Activated T-helper 9 cell treated with anti-CD3 and anti-CD28 coated beads, Interleukin-2, amount 50 U/mL, for 16 hours (primary cell): ENCODE data around the gene GART.
A peak's percentile ranks its signal among the peaks of the same experiment; 100 is the strongest.
"Not testable (repeated sequence)": the region's sequence is repeated elsewhere in the genome, so short reads cannot be mapped to it uniquely, and the experiment has no call there.

Experiments
- DNase-seq: peaks from one replicate; pipeline ENCODE4 v3.0.0-alpha.2; 2020; ENCODE audit warnings: low read depth

GART gene

GRCh38 chr21:33512481-33512880 is 29.4 kb downstream of the GART start:
- no peak for DNase-seq

- no peak for DNase-seq
Observed at GRCh38 chr21:33511639-33512038, 30.3 kb downstream of the GART start.

GRCh38 chr21:33510826-33511225 is 31.1 kb downstream of the GART start:
- DNase-seq, result no peak

- not testable (repeated sequence) for DNase-seq
Observed at GRCh38 chr21:33507003-33507402, 34.9 kb downstream of the GART start.

GRCh38 chr21:33505833-33506232 is 36.1 kb downstream of the GART start:
- no peak for DNase-seq

GRCh38 chr21:33496345-33496744 is 45.6 kb downstream of the GART start:
- DNase-seq, result no peak

- DNase-seq, result no peak
Observed at GRCh38 chr21:33495743-33496142, 46.2 kb downstream of the GART start.

GRCh38 chr21:33493756-33494155 is 48.2 kb downstream of the GART start:
- no peak for DNase-seq

GRCh38 chr21:33492571-33492970 is 49.3 kb downstream of the GART start:
- no peak for DNase-seq

- DNase-seq, result peak; percentile 90
Observed at GRCh38 chr21:33491373-33492102, 50.4 kb downstream of the GART start, which contains the start of gene DNAJC28. Gene DNAJC28, minus strand, starts transcription at chr21:33491716. Its CDS starts 2,323 bp downstream, at chr21:33489393.

GRCh38 chr21:33490991-33491372 is 50.9 kb downstream of the GART start:
- DNase-seq, result no peak

GRCh38 chr21:33488936-33489335 is 53.0 kb downstream of the GART start:
- DNase-seq, result no peak

GRCh38 chr21:33487996-33488395 is 53.9 kb downstream of the GART start:
- DNase-seq, result no peak

GRCh38 chr21:33481314-33481943 is 60.5 kb downstream of the GART start:
- no peak for DNase-seq

- no peak for DNase-seq
Observed at GRCh38 chr21:33480481-33481103, 61.3 kb downstream of the GART start.

- peak; percentile 97 for DNase-seq
Observed at GRCh38 chr21:33479679-33480480, 62.0 kb downstream of the GART start, which contains the start of gene TMEM50B. Gene TMEM50B, minus strand, starts transcription at chr21:33479974. Its CDS starts 11,089 bp downstream, at chr21:33468885.

- peak; percentile 35 for DNase-seq
Observed at GRCh38 chr21:33478935-33479678, 62.8 kb downstream of the GART start.

GRCh38 chr21:33478182-33478581 is 63.7 kb downstream of the GART start:
- no peak for DNase-seq

- DNase-seq, result no peak
Observed at GRCh38 chr21:33477066-33477465, 64.9 kb downstream of the GART start.

- no peak for DNase-seq
Observed at GRCh38 chr21:33473344-33473743, 68.6 kb downstream of the GART start.

GRCh38 chr21:33470701-33471100 is 71.2 kb downstream of the GART start:
- DNase-seq, result no peak

- not testable (repeated sequence) for DNase-seq
Observed at GRCh38 chr21:33469183-33469582, 72.7 kb downstream of the GART start.
